Sigmoid colon (tissue), 4 donors: ENCODE data around the gene PRR30.
"Not testable (repeated sequence)": the region's sequence is repeated elsewhere in the genome, so short reads cannot be mapped to it uniquely, and the experiment has no call there.

Experiments
- EP300 ChIP-seq, 4 donors: sonication (generic); formaldehyde crosslinking; IDR thresholded peaks; one replicate each; pipeline ENCODE4 v1.6.1; 2017; ENCODE audit warnings: antibody characterized with exemption in 4 of 4
- POLR2A ChIP-seq, 2 donors: fragments of 450-650 bp; IDR thresholded peaks; one replicate each; pipeline ENCODE4 v1.6.1; 2016; ENCODE audit warnings: antibody characterized with exemption in 2 of 2, mild to moderate bottlenecking in 2 of 2, moderate library complexity in 2 of 2
- POLR2AphosphoS5 ChIP-seq, 4 donors: sonication (generic); formaldehyde crosslinking; IDR thresholded peaks; one replicate each; pipeline ENCODE4 v1.6.1; 2017; ENCODE audit warnings: antibody characterized with exemption in 4 of 4
- TF ChIP-seq, protein P1 (sequence below), 4 experiments: fragments of 450-650 bp in 3 of 4; fragments of 200-600 bp in 1 of 4; IDR thresholded peaks; one replicate each; pipeline ENCODE4 v1.5.1; 2016 to 2019; ENCODE audit warnings: antibody characterized with exemption in 4 of 4, mild to moderate bottlenecking in 3 of 4, moderate library complexity in 2 of 4

DNA sequence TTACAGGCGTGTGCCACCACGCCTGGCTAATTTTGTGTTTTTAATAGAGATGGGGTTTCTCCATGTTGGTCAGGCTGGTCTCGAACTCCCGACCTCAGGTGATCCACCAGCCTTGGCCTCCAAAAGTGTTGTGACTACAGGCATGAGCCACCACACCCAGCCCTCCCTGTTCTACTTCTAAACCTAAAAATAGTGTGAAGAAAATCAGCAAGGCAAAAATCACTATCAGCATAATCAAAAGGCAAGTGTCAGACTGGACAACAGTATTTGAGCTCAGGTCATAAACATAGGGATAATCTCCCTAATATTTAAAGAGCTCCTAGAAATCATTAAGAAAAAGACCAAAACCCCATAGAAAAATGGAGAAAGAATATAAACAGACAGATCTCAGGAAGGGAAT, 36.6 kb upstream of the PRR30 start:
- TF ChIP-seq, protein P1, sequence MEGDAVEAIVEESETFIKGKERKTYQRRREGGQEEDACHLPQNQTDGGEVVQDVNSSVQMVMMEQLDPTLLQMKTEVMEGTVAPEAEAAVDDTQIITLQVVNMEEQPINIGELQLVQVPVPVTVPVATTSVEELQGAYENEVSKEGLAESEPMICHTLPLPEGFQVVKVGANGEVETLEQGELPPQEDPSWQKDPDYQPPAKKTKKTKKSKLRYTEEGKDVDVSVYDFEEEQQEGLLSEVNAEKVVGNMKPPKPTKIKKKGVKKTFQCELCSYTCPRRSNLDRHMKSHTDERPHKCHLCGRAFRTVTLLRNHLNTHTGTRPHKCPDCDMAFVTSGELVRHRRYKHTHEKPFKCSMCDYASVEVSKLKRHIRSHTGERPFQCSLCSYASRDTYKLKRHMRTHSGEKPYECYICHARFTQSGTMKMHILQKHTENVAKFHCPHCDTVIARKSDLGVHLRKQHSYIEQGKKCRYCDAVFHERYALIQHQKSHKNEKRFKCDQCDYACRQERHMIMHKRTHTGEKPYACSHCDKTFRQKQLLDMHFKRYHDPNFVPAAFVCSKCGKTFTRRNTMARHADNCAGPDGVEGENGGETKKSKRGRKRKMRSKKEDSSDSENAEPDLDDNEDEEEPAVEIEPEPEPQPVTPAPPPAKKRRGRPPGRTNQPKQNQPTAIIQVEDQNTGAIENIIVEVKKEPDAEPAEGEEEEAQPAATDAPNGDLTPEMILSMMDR (IDR thresholded peaks at IDR 0.05), result not testable (repeated sequence)
- TF ChIP-seq POLR2A, POLR2AphosphoS5, EP300 (IDR thresholded peaks at IDR 0.05): not testable (repeated sequence)
